ENCODE measurements around the gene NALCN.

Gene NALCN

DNA sequence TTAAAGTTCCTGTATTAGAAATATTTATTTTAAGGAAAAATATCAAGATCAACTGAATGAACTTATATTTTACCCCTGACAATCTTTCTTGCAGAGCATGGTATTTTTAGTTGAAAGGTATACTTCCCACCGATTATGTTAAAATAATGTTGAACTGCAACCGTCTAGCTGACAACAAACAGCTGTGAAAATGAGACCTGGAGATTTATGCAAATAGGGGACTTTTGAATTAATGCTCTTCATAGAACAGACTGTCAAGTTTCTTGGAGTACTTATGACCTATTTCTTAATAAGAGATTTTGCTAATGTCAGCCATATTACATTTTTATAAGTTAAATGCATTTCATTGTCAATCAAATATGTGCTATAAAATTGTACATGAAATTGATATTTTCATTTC is 210.9 kb downstream of the NALCN start:
- no peak for DNase-seq (ENCODE audit: low spot score)

DNA sequence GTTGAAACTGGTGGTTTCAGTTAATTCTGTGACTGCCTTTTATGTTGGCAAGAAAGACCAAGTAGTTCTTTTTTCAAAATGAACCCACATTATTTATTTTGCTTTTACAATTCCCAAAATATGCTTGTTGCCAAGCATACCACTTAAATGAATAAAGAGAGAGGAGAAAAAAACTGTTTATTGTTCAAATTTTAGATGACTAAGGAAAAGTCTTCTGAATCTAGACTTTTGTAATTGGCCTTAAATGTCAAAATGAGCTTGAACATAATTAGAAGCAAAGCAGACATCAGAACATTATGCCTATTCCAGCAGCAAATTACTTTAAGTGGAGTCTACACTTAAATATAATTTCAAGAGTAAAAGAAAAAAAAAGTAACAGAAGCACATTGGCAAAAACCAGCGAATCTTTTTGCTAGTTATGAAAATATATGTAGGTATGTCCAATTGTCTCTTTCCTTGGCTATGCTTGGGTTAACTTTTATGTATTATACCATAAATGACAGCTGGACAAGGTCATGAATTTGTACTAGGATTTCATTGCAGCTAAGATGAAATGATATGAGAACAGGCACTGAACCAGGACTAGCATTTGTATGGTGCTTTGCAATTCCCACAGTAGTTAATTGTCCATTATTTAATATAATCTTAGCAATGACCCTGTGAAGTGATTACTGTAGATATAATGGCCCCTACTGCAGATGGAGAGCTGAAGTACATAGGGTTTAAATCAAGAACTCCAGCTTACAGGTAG is 211.9 kb downstream of the NALCN start:
- no peak for DNase-seq (ENCODE audit: low spot score)

DNA sequence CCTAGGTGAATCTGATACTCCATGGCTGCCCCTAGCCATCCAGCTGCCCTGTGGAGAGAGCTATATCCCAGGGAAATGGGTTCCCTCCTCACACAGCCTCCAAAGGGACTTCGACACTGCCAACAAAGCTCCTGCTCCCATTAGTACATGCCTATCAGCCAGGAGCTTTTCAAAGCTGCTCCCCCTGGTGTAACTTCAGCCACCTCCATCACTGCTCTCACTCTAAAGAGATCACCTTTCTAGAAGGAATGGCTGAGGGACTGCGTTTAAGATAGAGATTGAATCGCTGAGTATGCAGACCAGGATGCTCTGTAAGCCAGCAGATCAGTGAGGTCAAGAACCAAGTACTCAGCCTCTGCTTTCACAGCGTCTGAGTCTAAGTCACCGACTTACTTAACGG is 213.7 kb downstream of the NALCN start:
- no peak for DNase-seq (ENCODE audit: low spot score)

DNA sequence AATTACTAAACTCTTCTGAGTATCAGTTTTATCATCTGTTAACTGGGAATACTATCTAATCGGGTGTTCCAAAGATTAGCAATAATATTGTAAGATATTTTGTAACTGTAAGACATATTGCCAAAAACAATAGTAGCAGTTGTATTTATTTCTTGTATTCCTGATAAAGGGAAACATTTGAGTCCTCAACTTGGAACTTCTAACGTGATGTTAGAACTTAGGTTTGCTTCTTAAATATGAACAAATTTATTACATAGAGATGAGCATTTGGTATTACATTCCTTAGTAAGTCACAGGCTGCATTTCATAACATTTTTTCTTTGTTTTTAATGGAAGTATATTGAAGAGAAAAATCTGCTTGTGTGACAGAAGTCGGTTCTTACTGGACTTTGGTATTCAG is 225.3 kb downstream of the NALCN start:
- DNase-seq (ENCODE audit: low spot score): no peak

DNA sequence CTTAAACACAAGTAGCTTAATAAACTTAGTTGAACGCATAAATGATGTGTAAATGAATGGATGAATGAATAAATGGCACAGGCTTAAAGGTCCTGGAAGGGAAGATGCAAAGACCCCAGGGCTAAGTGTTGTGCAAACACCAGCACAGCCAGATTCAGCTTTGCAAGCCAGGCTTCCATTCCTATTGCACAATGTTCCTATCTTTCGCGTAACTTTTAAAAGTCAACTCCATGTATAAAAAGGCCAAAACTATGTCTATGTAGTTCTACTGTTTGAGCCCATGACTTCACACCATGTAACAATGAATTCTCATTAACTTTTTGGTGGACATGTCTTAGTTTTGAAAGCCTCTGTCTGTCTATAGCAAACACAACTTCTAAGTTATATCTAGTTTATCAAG is 226.0 kb downstream of the NALCN start:
- no peak for DNase-seq (ENCODE audit: low spot score)

DNA sequence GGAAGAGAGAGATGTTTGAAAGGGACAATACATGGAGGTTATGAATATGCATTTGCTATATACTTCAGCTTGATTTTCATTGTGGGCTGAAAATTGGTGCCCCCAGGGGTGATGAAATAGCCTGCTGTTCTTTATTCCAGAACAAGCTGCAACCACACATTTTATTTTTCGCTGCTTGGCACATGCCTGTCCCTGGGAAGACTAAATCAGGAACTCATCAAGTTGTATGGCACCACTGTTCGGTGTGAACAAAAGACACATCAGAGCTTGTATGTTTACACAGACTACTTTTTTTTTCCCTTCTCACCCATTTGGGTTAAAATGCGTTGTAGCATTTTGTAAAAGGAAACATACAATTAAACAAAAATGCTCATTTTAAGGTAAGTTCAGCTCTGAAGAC is 230.7 kb downstream of the NALCN start:
- no peak for DNase-seq (ENCODE audit: low spot score)

DNA sequence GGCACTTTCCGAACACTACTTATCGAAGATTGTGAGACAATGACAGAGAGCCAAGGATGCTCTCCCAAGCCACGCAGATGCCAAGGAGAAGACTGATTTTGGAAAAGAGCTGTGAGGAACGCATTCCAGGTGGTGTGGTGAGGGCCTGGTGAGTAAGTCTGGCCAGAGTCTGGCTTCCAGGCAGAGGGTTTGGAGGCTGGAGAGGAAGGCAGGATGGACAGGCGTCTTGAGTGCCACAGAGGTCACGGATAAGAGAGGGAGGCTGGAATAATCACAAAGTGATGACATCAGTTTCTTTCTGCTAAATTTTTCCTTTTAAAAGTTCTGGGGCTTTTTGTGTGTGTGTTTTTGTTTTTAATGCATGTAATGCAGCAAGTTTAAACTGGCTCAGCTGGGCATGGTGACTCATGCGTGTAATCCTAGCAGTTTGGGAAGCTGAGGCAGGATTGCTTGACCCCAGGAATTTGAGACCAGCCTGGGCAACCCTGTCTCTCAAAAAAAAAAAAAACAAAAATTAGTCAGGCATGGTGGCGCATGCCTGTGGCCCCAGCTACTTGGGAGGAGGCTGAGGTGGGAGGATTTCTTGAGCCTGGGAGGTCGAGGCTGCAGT is 235.1 kb downstream of the NALCN start:
- no peak for DNase-seq (ENCODE audit: low spot score)

DNA sequence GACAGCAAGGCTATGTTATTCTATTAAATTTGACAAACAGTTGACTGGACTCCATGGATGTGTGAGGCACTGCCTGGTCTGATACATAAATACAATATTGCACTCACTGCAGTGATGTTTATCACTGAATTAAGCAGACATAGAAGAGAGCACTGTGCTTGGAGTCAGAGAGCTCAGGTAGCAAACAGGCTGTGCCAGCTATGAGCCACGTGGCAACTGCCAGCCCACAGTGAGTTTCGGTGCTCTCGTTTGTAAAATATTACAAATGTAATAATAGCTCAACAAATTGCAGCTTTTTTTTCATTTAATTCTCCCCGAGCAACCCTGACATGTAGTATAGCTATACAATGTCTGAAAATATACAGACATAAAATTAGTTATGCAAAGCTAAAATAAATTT is 237.3 kb downstream of the NALCN start:
- DNase-seq (ENCODE audit: low spot score): no peak

DNA sequence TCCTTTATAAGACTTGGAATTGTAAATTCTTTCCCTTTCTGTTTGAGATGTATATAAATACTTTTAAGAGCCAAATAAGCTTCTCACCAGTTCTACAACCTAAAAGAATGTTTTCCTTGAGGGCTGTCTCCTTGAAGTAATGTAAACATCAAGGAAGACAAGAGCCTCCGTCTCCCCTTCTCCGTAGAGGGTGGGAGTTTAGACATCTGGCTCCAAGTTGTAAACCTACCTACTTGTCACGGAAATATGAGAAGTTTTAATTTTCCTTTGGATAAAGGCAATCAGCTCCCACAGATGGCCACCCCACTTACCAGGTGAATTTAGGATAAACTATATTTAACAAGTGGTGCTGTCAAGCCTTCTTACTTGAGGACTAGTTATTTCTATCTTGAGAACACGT is 237.9 kb downstream of the NALCN start:
- DNase-seq (ENCODE audit: low spot score): no peak

DNA sequence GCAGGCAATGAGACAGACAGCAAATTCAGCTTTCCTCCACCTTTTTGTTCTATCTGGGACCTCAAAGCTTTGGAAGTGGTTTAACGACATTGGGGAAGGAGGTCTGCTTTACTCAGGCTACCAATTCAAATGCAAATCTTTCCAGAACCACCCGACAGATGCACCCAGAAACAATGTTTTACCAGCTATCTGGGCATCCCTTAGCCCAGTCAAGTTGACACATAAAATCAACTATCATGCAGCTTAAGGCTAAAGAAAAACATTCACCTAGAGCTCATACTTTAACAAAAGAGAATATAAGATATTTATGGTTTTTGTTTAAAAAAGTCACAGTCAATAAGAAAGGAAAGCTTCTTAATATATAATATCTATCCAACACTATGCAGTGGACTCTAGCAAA is 246.0 kb downstream of the NALCN start:
- no peak for DNase-seq (ENCODE audit: low spot score)

DNA sequence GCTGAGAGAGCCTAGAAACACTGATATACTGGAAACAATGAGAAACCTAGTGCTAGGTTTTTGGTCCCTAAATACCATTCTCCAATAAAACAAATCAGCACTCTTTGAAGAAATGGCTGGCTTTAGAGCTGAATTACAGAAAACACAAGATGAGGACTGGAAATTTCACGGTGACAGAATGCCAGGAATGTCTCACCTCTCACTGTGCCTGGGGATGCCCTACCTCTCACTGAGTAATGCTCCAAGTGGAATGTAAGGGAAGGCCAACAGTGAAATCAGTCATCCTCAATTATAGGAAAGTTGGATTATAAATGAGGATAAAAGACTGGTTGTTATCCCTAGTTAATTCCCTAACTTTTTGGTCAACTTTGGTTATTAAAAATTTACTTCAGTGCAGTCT is 259.0 kb downstream of the NALCN start:
- no peak for DNase-seq (ENCODE audit: low spot score)

DNA sequence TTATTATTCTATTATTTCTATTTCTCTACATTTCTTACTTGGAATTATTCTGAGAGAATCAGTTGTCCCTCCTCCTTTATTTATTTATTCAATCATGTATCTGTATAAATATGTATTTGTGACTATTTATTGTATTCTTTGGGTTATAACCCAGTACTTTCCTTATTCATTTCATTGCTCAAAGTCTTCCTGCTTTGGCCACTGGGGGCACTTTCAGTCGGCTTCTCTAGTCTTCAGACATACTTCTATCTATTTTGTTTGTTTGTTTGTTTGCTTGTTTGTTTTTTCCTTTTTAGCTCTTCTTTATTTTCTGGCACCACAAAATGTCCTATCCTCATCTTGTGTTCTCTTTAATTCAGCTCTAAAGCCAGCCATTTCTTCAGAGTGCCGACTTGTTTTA is 260.4 kb downstream of the NALCN start:
- no peak for DNase-seq (ENCODE audit: low spot score)

DNA sequence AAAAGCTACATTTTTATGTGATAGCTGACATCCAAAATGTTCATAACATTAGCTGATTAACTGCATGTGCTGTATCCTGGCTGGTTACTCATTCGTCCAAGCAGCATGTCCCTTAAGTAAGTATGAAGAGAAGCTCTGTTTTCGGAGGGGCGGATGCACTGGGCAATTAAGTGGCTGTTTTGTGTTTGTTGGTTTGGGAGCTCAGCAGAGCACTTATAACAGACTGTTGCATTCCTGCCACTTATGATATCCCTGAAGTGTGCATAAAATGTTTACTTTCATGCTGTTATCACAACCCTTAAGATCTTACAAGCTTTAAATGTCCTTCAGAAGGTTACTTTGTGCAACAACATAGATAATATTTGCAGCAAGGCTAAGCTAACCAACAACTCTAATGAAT is 264.1 kb downstream of the NALCN start:
- no peak for DNase-seq (ENCODE audit: low spot score)

DNA sequence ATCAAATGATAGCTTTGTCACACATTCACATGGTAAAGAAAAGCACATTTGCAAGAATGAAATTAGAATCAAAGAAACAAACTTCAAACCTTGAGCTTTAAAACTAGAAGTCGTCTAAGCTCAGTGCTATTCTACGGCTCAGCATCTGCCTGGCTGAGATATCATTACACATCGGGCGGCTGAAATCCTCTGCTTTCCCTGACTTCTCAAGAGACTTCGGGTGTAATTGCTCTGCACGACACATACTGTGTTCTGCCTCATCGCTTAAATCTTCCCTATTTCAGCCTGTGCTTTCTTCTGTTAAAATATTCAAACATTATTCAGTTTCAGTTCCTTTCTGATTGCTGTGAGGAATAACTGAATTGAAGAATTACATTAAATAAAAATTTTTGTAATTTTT is 265.3 kb downstream of the NALCN start:
- no peak for DNase-seq (ENCODE audit: low spot score)

DNA sequence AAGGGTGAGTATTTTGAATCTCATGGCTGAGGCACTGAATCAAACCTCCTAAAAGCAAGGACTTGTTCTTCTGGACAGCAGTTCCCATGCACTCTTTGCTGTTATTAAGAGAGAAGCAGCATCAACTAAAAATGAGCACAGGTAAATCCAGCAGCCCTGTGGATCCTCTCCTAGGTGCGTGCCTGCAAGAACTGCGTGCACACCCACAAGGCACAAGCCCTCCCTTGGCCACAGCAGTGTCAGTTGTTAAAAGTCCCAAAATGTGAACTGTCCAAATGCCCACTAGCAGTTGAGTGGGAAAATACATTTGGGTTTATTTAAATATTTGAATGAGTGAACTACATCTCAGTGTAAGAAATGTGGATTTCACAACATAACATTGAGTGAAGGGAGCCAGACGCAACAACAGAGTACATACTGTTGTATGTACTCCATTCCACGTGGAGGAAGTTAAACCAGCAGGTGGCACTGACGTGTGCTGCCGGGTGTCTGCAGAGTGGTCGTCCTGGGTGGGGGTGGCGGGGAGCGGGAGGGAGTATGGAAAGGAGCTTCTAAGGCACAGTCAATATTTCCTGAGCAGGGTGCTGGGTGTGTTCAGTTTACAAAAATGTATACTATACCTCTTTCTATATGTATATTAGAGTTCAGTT is 266.4 kb downstream of the NALCN start:
- no peak for DNase-seq (ENCODE audit: low spot score)

DNA sequence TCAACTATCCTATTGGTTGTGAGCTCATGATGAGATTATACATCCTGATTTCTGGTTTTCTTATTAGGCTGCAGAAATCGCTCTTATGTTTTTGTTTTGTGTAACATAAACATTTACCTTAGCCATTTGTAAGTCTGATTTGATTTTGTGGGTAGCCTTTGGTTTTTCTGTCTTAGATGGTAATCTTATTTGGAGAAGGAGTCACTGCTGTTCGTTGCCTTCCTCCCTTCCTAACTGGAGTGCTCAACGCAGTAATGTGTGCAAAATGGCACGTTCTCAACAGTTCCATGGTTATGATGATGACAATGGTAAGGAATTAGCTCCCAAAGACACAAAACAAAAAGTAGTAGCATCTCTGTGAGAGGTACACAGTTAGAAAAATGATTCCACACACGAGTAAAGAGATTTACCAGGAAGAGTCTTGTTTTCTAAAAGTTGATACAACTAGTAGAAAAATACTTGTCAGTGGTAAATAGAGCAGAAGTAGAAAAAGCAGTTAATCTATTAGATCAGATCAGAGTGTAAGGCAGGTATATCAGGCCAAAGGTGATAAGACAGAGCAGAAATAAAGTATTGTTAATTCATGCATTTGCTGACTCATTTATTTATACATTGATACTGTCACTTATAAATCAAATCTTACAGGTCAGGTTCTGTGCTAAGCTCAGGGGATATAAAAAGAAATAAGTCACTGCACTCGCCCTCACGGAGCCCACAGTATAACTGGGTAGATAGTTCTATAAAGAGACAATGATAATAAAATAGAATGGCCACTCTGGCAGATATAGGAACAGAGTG is 270.0 kb downstream of the NALCN start:
- DNase-seq (ENCODE audit: low spot score): no peak

DNA sequence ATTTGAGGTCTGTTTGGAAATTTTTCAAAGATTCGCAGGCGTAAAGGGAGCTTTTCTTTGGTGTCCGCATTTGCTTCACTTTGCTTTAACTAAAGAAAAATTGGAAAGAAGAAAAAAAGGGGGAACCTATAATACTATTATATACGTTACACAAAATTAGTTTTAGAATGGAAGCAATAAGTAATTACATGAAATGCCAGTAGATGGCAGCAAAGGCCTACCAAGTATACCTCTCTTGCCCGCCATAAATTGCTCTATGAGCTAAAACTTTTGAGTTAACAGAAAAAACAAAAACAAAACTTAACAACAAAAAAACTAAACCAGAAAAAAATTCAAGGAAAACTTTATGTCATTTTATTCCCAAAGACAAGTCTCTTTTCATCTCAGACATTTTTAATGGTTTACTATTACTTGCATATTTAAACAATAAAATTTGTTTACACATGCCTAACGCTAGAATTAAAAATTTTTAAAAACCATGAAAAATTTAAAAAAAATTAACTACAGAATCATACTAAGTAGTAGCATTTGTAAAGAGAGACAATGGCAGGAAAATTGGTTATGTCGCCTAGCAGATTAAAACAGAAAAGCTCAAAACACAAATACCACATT is 271.4 kb downstream of the NALCN start:
- DNase-seq (ENCODE audit: low spot score): peak; percentile 53

DNA sequence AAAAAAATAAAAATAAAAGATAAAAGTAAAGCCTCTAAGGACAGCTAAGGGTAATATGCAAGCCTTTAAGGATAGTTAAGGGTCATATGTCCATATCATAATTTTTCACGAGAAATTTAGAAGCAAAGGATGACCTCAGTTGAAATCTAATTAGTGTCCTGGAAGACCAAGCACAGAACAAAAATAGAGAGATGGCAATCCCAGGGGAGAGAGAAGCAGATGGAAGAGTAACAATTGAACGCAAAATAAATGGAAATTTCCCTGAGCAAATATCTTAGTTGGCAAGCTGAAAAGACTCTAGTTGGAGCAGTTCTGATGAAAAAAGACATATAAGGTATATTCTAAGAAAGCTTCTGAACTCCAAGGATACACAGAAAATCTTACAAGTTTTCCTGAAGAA is 275.4 kb downstream of the NALCN start:
- DNase-seq (ENCODE audit: low spot score): no peak

DNA sequence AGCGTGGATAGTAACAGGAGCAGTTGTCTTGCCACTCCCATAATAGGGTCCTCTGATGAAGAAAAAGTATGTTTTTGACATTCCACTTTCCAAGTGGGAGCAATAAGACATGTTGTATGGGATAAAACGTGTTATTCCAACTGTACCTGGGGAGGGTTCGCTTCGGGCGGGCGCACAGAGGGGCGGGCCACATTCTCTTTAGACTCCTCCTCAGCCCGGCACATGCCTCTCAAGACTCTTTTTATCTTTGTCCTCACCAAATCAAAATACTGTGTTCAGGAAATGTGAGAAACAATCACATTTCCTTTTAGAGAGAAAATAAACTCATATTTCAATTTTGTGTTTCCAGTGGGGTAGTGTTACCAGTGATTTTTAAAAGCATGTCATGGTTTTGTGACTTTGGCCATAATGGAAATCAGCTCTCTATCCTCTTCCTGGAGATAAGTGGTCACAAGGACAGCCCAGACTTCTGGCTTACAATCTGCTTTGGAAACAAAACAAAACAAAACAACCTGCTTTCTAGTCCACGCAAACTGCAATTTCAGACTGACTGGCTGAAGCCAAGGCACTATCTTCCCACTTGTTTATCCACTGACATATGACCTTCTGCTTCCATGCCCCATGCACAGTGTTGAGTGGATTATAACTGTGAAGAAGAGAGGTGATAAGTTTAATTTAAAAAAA is 276.1 kb downstream of the NALCN start:
- DNase-seq (ENCODE audit: low spot score): no peak

DNA sequence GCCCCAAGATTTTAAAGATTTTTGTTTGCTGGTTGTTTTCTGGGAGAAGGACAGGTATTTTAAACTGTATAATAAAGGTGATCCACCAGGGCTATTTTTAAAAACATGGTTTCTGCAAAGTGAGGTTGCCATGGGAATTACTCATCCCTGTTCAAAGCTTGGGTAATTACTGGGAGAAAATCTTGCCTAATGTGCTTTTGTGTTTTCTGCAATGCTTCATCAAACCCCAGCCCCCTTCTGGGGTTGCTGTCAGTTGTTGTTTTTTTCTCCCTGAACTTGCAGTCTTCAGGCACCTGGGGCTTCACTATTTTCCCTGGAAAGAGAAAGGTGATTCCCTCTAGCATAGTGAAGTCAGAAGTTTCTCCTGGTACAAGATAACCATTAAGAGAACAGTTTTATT is 277.2 kb downstream of the NALCN start:
- DNase-seq (ENCODE audit: low spot score): no peak

DNA sequence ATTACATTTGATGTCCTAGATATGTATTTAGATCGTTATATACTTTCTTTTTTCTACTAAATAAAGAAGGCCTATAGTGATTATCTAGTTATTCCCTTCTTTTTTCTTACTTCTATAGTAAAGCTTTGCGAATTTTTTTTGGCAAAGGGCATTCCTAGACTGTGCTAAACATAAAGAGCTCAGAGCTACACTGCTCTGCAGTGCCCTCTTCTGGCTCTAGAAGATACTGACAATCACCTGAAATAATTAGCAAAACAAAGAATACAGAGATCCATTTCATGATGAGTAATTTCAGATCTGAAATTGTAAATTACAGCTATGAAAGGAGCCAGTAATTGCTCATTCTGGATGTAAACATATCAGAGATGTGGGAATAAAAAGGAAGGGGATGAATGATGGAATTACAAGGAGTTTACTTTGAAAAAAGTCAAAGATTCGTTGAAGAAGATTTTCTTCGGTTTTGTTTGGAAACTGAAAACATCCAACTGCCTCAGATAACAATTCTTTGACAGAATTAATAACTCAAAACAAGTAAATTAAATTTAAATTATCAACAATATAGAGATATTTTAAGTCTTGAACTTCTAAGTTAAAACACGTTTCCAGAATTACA is 288.5 kb downstream of the NALCN start:
- peak; percentile 45 for DNase-seq (ENCODE audit: low spot score)
